ENCODE results near the gene DIPK1B. TPM values are rescaled to one million over a fixed set of nuclear protein-coding genes. Genes with fewer than 3 reads are reported as not detected.

DIPK1B gene
- total and polyA plus RNA-seq, 2 experiments from 2014 or later, result 18.7 to 60.0 TPM

- H3K27me3 ChIP-seq (ENCODE audit: insufficient read depth), result no peaks in the 10 kb centered on the region
- H3K4me3 Mint-ChIP-seq, result no peak overlapping the region
- ATAC-seq, result no peak
- no peaks in the 10 kb centered on the region; the same call in 1 of the 2 replicates for H3K4me1 ChIP-seq (ENCODE audit: insufficient read depth)
- TF ChIP-seq ZNF331 (CRISPR knock-in tag; IDR thresholded peaks at IDR 0.05; ENCODE audit: low read depth) (no peak), JUNB (IDR thresholded peaks at IDR 0.05; ENCODE audit: unreplicated experiment) (no peak), NANOG (IDR thresholded peaks at IDR 0.05; ENCODE audit: borderline replicate concordance) (no peak), CTCF (conservative IDR thresholded peaks at IDR 0.05; ENCODE audit: low read depth in 2 of 2) (no peak), ZNF114 (CRISPR knock-in tag; IDR thresholded peaks at IDR 0.05) (no peak), CREB1 (CRISPR knock-in tag; IDR thresholded peaks at IDR 0.05; ENCODE audit: low read depth) (no peak), POLR2AphosphoS5 (IDR thresholded peaks at IDR 0.05; ENCODE audit: low read depth) (no peak), REST (IDR thresholded peaks at IDR 0.05; ENCODE audit: unreplicated experiment) (no peak), ETS1 (IDR thresholded peaks at IDR 0.05) (no peak), STAT1 (IDR thresholded peaks at IDR 0.05; ENCODE audit: unreplicated experiment) (no peak), ZNF462 (CRISPR knock-in tag; IDR thresholded peaks at IDR 0.05) (no peak), EZH2 (IDR thresholded peaks at IDR 0.05; ENCODE audit: low read depth, unreplicated experiment) (no peak), EZH2phosphoT487 (IDR thresholded peaks at IDR 0.05; ENCODE audit: unreplicated experiment) (no peak)
- DNase-seq (ENCODE audit: low spot score), result no peak
- H3K9me2 ChIP-seq (ENCODE audit: insufficient read depth), result no peaks in the 10 kb centered on the region
- no peak overlapping the region for H3K27ac ChIP-seq (ENCODE audit: low read depth)
- no peaks in the 10 kb centered on the region for H4K20me1 ChIP-seq (replicated peaks; ENCODE audit: insufficient read depth)
- peaks cover 20% of the 10 kb centered on the region for H3K27me3 Mint-ChIP-seq (ENCODE audit: insufficient read depth, low read depth, poor library complexity)
- H2AFZ ChIP-seq, result no peak overlapping the region
- no peaks in the 10 kb centered on the region for H3K36me3 ChIP-seq (ENCODE audit: insufficient read depth)
- H3K4me1 Mint-ChIP-seq, result peaks cover 14% of the 10 kb centered on the region
- no peaks in the 10 kb centered on the region for H3F3A ChIP-seq (replicated peaks; ENCODE audit: low read depth)
- H3K27ac Mint-ChIP-seq, result no peak overlapping the region
- no peak overlapping the region for H3K4me3 ChIP-seq
- H3K9me3 Mint-ChIP-seq, result no peaks in the 10 kb centered on the region
- no peaks in the 10 kb centered on the region for H3K36me3 Mint-ChIP-seq (ENCODE audit: low read depth)
- no peak overlapping the region for H3K4me2 ChIP-seq
- no peaks in the 10 kb centered on the region for H3K79me2 ChIP-seq (replicated peaks; ENCODE audit: insufficient read depth)
Observed at GRCh38 chr9:136698635-136699246, 13.6 kb upstream of the DIPK1B start.

All from GM23338 (cell line).